Ishikawa (cell line): ENCODE measurements around the gene DEFB114.

Experiments used
- CEBPB ChIP-seq: IDR thresholded peaks from 2 replicates; pipeline ENCODE4 v1.6.1; 2012
- CREB1 ChIP-seq: IDR thresholded peaks from 2 replicates; pipeline ENCODE4 v1.6.1; 2012; ENCODE audit warnings: low read depth
- EGR1 ChIP-seq: IDR thresholded peaks from 2 replicates; pipeline ENCODE4 v1.6.1; 2012
- EP300 ChIP-seq: IDR thresholded peaks from 2 replicates; pipeline ENCODE4 v1.6.1; 2012; ENCODE audit warnings: borderline replicate concordance
- FOXM1 ChIP-seq: IDR thresholded peaks from 2 replicates; pipeline ENCODE4 v1.6.1; 2012; ENCODE audit warnings: low read depth, borderline replicate concordance
- MAX ChIP-seq: IDR thresholded peaks from 2 replicates; pipeline ENCODE4 v1.6.1; 2012
- NFIC ChIP-seq: IDR thresholded peaks from 2 replicates; pipeline ENCODE4 v1.6.1; 2012
- RAD21 ChIP-seq: IDR thresholded peaks from 2 replicates; pipeline ENCODE4 v1.6.1; 2012; ENCODE audit warnings: low read depth
- REST ChIP-seq: IDR thresholded peaks from 2 replicates; pipeline ENCODE4 v1.6.1; 2012; ENCODE audit warnings: low read depth, mild to moderate bottlenecking
- TAF1 ChIP-seq: IDR thresholded peaks from 2 replicates; pipeline ENCODE4 v1.6.1; 2012; ENCODE audit warnings: low read depth, mild to moderate bottlenecking
- TCF12 ChIP-seq: IDR thresholded peaks from 2 replicates; pipeline ENCODE4 v1.6.1; 2012; ENCODE audit warnings: low read depth
- TEAD4 ChIP-seq: IDR thresholded peaks from 2 replicates; pipeline ENCODE4 v1.6.1; 2012
- USF1 ChIP-seq: IDR thresholded peaks from 2 replicates; pipeline ENCODE4 v1.6.1; 2012
- YY1 ChIP-seq: IDR thresholded peaks from 2 replicates; pipeline ENCODE4 v1.6.1; 2012; ENCODE audit warnings: low read depth
- ZBTB7A ChIP-seq: IDR thresholded peaks from 2 replicates; pipeline ENCODE4 v1.6.1; 2012; ENCODE audit warnings: low read depth

DEFB114 gene

GRCh38 chr6:49986551-49986950 lies 22.6 kb upstream of the DEFB114 start:
- TF ChIP-seq CREB1 (no peak), YY1 (no peak), RAD21 (no peak), FOXM1 (no peak), REST (no peak), USF1 (no peak), MAX (no peak), CEBPB (no peak), EP300 (no peak), NFIC (no peak), TEAD4 (no peak), ZBTB7A (no peak), EGR1 (no peak)

- TF ChIP-seq RAD21 (no peak), FOXM1 (no peak), REST (no peak)
These were observed 18.1 kb upstream of the DEFB114 start for GRCh38 chr6:49982046-49982445.

GRCh38 chr6:49980898-49981297 lies 16.9 kb upstream of the DEFB114 start:
- TF ChIP-seq NFIC, result no peak
- TF ChIP-seq TAF1, result no peak
- no peak for TF ChIP-seq MAX
- TF ChIP-seq REST, result no peak
- TF ChIP-seq ZBTB7A, result no peak
- no peak for TF ChIP-seq USF1
- TF ChIP-seq EGR1, result no peak
- no peak for TF ChIP-seq YY1
- no peak for TF ChIP-seq EP300
- TF ChIP-seq TEAD4, result no peak
- no peak for TF ChIP-seq RAD21
- no peak for TF ChIP-seq CREB1
- TF ChIP-seq TCF12, result no peak
- TF ChIP-seq CEBPB, result no peak
- no peak for TF ChIP-seq FOXM1

GRCh38 chr6:49979584-49979983 lies 15.6 kb upstream of the DEFB114 start:
- no peak for TF ChIP-seq EGR1
- TF ChIP-seq CEBPB, result no peak
- TF ChIP-seq TAF1, result no peak
- TF ChIP-seq CREB1, result no peak
- TF ChIP-seq YY1, result no peak
- no peak for TF ChIP-seq FOXM1
- TF ChIP-seq REST, result no peak
- TF ChIP-seq ZBTB7A, result no peak
- no peak for TF ChIP-seq TEAD4
- TF ChIP-seq TCF12, result no peak
- TF ChIP-seq RAD21, result no peak
- no peak for TF ChIP-seq USF1
- no peak for TF ChIP-seq EP300
